Lung (tissue), 12 donors: ENCODE results near the gene GRID1. TPM values are rescaled to one million over a fixed set of nuclear protein-coding genes. Genes with fewer than 3 reads are reported as not detected.

Source experiments
- ATAC-seq: fragments of 200-7000 bp; cut with Tn5 transposase; one replicate; pipeline ENCODE4 v1.9.1; 2020; ENCODE audit warnings: moderate number of reproducible peaks; ENCODE audit not compliant: insufficient read depth, low FRiP score
- DNase-seq, 3 donors: peaks; one replicate each; pipeline ENCODE4 v3.0.0-alpha.2; 2013 to 2017
- H3K27ac ChIP-seq, 2 donors: one replicate each; pipeline ENCODE4 v1.5.1; 2013; ENCODE audit warnings: mild to moderate bottlenecking in 2 of 2, moderate library complexity in 2 of 2, control low read depth in 1 of 2, inconsistent platforms in 1 of 2, low read depth in 1 of 2, low read length in 1 of 2
- H3K27me3 ChIP-seq, 3 donors: one replicate each; pipeline ENCODE4 v1.5.1; 2013; ENCODE audit warnings: low read length in 2 of 3; ENCODE audit not compliant: control insufficient read depth in 3 of 3, insufficient read depth in 3 of 3
- H3K36me3 ChIP-seq, 4 donors: one replicate each; pipeline ENCODE4 v1.5.1; 2013; ENCODE audit warnings: low read length in 4 of 4, mild to moderate bottlenecking in 1 of 4, moderate library complexity in 1 of 4; ENCODE audit not compliant: control insufficient read depth in 4 of 4, insufficient read depth in 4 of 4
- H3K4me1 ChIP-seq, 5 donors: one replicate each; pipeline ENCODE4 v1.5.1; 2013; ENCODE audit warnings: low read length in 5 of 5, mild to moderate bottlenecking in 2 of 5, moderate library complexity in 1 of 5; ENCODE audit not compliant: control insufficient read depth in 5 of 5, insufficient read depth in 5 of 5
- H3K4me3 ChIP-seq: one replicate; pipeline ENCODE4 v1.5.1; 2013; ENCODE audit warnings: mild to moderate bottlenecking, control low read depth, moderate library complexity
- H3K9ac ChIP-seq, 2 donors: one replicate each; pipeline ENCODE4 v1.5.1; 2013; ENCODE audit warnings: low read length in 2 of 2, control low read depth in 1 of 2; ENCODE audit not compliant: insufficient read depth in 1 of 2
- H3K9me3 ChIP-seq, 4 donors: one replicate each; pipeline ENCODE4 v1.5.1; 2013; ENCODE audit warnings: low read length in 3 of 4, mild to moderate bottlenecking in 1 of 4, moderate library complexity in 1 of 4; ENCODE audit not compliant: control insufficient read depth in 4 of 4, insufficient read depth in 3 of 4
- WGBS, 2 donors: extraction: QIAGEN DNeasy Blood & Tissue Kit; methylation state at CpG; one replicate each; pipeline ENCODE4 v1.1.7; 2013; 5-methylcytosine and 5-hydroxymethylcytosine counted together
- polyA plus RNA-seq, 2 donors: library from polyadenylated mRNA; stranded (reverse); fragments of 200-250 nt; gene quantifications; one replicate each; pipeline ENCODE4 v1.2.1, GENCODE V29; 2013
- total RNA-seq, 2 donors: library from RNA; depleted of rRNA in 1 of 2; stranded (reverse); fragments of >200 nt in 1 of 2; gene quantifications; one replicate each; pipeline ENCODE4 v1.2.1, GENCODE V29; 2014 to 2021
- TF ChIP-seq, protein P1 (sequence below): IDR thresholded peaks from 2 replicates; pipeline ENCODE4 v1.5.1; 2012; ENCODE audit warnings: mild to moderate bottlenecking; ENCODE audit errors: control extremely low read depth, extremely low read depth
- donor health status: control.
- donor health status: control.
- donor health status: Bipolar disorder and iron deficiency.
- donor health status: healthy.
- donor health status: DM: yes; HTN: yes; CAD: no.

The GRID1 gene
- total and polyA plus RNA-seq, 4 donors, result 1.1 to 3.6 (median 2.2) TPM

DNA sequence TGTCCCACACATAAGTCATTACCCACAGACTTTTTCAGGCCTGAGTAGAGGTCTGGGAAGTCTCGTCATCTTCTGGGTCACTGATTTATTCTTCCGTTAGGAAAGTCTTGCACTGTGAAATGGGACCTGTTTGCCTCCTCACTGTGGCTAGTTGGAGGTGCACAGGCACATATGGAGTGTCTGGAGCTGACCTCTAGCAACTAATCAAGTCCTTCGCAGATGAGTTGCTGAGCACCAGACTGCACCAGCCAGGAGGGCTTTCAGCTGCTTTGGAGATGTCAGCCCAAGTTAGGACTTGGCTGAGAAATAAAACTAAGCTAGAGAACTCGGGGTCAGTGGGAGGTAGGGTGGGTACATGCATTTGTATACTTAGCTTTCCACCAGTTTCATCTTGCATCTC, 578.0 kb downstream of the GRID1 start:
- no peak overlapping the region for H3K9ac ChIP-seq
- DNase-seq (no peak), ATAC-seq (no peak)
- H3K4me1 ChIP-seq, result peaks cover 0 to 18% (median 5%) of the 10 kb centered on the region in 5 donors
- no peak overlapping the region for H3K4me3 ChIP-seq
- no peaks in the 10 kb centered on the region for H3K36me3 ChIP-seq
- 91 to 93% methylated on average over 4 of the region's 4 CpGs for WGBS, 2 donors
- TF ChIP-seq, protein P1, sequence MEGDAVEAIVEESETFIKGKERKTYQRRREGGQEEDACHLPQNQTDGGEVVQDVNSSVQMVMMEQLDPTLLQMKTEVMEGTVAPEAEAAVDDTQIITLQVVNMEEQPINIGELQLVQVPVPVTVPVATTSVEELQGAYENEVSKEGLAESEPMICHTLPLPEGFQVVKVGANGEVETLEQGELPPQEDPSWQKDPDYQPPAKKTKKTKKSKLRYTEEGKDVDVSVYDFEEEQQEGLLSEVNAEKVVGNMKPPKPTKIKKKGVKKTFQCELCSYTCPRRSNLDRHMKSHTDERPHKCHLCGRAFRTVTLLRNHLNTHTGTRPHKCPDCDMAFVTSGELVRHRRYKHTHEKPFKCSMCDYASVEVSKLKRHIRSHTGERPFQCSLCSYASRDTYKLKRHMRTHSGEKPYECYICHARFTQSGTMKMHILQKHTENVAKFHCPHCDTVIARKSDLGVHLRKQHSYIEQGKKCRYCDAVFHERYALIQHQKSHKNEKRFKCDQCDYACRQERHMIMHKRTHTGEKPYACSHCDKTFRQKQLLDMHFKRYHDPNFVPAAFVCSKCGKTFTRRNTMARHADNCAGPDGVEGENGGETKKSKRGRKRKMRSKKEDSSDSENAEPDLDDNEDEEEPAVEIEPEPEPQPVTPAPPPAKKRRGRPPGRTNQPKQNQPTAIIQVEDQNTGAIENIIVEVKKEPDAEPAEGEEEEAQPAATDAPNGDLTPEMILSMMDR, result no peak
- H3K27ac ChIP-seq, result no peak overlapping the region
- no peaks in the 10 kb centered on the region for H3K9me3 ChIP-seq
- no peaks in the 10 kb centered on the region for H3K27me3 ChIP-seq

DNA sequence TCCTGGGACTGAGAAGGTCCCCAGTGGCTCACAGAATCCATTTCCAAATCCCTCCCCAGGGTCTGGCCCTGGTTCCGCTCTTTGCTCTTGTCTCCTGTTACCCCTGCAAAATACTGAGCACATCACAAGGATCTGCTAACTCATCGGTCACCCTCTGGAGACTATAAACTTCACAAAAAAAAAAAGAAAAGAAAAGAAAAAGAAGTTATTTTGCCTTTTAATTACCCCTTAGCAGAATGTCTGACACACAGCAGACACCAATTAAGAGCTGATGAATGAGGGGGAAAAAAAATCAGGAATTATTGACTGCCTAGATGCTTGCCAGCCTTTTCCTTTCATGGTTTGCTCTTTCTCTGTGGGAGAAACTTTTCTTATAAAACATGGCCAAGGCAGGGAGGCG, 578.7 kb downstream of the GRID1 start:
- TF ChIP-seq, protein P1, result no peak
- ATAC-seq, result no peak
- 93 to 96% methylated on average over 3 of the region's 3 CpGs for WGBS, 2 donors
- Histone ChIP-seq H3K9ac (no peak overlapping the region), H3K4me3 (no peak overlapping the region), H3K4me1 (peaks cover 0 to 18% (median 5%) of the 10 kb centered on the region in 5 donors), H3K9me3 (no peaks in the 10 kb centered on the region), H3K36me3 (no peaks in the 10 kb centered on the region), H3K27me3 (no peaks in the 10 kb centered on the region), H3K27ac (no peak overlapping the region)
- DNase-seq, result no peak

DNA sequence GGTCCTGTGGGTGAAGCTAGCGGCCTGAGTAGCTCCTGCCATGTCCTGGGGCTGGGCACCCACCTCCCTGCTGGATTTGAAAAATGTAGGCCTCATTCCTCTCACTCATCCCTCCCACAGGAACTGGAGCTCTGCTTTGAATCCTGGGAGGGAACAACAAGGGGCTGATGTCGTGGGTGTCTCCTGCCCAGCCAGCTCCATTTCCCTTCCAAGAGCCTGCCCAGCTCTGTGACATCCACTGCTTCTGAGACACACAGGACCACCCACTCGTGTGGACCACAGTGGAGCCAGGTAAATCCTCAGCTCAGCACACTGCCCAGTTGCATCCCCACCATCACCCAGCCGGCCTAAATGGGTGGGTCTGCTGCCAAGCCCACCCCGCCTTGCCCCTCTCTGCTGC, 579.2 kb downstream of the GRID1 start:
- ATAC-seq (no peak), DNase-seq (no peak)
- TF ChIP-seq, protein P1, result no peak
- 77 to 84% methylated on average over 4 to 5 of the region's 5 CpGs for WGBS, 2 donors
- no peaks in the 10 kb centered on the region for H3K36me3 ChIP-seq
- H3K27me3 ChIP-seq, result no peaks in the 10 kb centered on the region
- no peak overlapping the region for H3K9ac ChIP-seq
- no peak overlapping the region for H3K4me3 ChIP-seq
- peaks cover 0 to 16% (median 1%) of the 10 kb centered on the region in 5 donors for H3K4me1 ChIP-seq
- H3K27ac ChIP-seq, result no peak overlapping the region
- H3K9me3 ChIP-seq, result no peaks in the 10 kb centered on the region

DNA sequence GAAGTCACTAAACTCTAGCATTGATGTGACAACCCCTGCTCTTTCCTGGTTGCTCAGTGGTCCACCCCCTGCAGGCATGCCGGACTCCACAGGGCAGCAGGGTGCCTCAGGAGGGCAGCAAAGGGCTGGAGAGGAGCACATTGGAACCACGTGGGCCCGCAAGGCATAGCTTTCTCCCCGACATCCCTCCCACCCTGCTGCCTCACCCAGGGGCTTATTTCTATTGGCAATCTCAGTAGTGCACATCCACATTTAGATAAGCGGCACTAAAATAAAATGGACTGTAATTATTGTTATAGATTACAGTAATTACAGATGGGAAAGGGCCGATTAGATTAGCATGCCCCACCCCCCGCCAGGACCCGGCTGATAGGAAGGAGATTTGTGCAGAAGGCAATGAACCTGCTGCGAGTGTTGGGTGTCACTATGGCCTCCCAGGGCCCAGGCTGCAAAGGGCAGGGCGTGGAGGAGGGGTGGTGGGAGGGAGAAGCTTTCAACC, 580.1 kb downstream of the GRID1 start:
- TF ChIP-seq, protein P1, result no peak
- 58 to 62% methylated on average over 10 of the region's 10 CpGs for WGBS, 2 donors
- no peak overlapping the region for H3K27ac ChIP-seq
- no peaks in the 10 kb centered on the region for H3K9me3 ChIP-seq
- peaks cover 0 to 14% (median 0%) of the 10 kb centered on the region in 5 donors for H3K4me1 ChIP-seq
- ATAC-seq (no peak), DNase-seq (no peak)
- H3K27me3 ChIP-seq, result no peaks in the 10 kb centered on the region
- H3K4me3 ChIP-seq, result no peak overlapping the region
- H3K36me3 ChIP-seq, result no peaks in the 10 kb centered on the region
- H3K9ac ChIP-seq, result no peak overlapping the region
